ENCODE measurements around the gene RSBN1. TPM values are rescaled to one million over a fixed set of nuclear protein-coding genes. Genes with fewer than 3 reads are reported as not detected.

Gene RSBN1
- total and polyA plus RNA-seq, 9 of the 15 experiments (the other 6 are each of a cell fraction or from before 2014, with no cell fraction given): 4.5 to 24.3 (median 13.0) TPM

DNA sequence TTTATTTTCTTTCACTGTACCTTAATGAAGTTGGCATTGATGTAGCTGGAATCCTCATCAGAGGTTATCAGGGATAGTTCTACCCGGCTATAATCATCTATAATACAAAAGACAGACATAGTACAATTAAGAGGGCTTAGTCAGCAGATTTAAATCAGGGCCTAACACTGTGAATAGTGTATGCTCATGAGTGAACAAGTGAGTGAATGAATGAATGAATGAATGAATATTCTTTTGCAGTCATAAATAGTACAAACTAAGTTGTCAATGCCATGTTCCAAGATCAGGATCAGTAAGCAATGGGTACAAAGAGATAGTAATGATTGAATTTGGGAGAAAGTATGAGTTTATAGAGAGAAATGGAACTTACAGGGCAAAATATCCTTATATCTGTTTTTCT lies 46.7 kb upstream of the RSBN1 start:
- Histone ChIP-seq H3K27ac (ENCODE audit: extremely low read depth, low read depth, low read length) (no peak overlapping the region; the same call in 2 of the 3 replicates), H3K79me2 (ENCODE audit: control insufficient read depth, insufficient read depth, low read length) (no peaks in the 10 kb centered on the region), H4K20me1 (replicated peaks; ENCODE audit: control insufficient read depth, insufficient read depth, low read length) (no peaks in the 10 kb centered on the region), H3K4me1 (replicated peaks in 1 of 2; ENCODE audit: control insufficient read depth in 2 of 2, insufficient read depth in 2 of 2, low read length in 2 of 2) (peaks cover 4 to 13% of the 10 kb centered on the region in 2 experiments; a peak in 3 of 5 replicates), H2AFZ (ENCODE audit: low read depth, low read length) (peak overlapping the region; percentile 30), H3K9me3 (replicated peaks; ENCODE audit: control insufficient read depth, insufficient read depth, low read depth, low read length) (no peaks in the 10 kb centered on the region), H3K9me1 (ENCODE audit: control insufficient read depth, insufficient read depth, low read length) (no peaks in the 10 kb centered on the region), H3K4me3 (no peak overlapping the region), H3K36me3 (ENCODE audit: control insufficient read depth, insufficient read depth, low read length) (no peaks in the 10 kb centered on the region), H3K9ac (ENCODE audit: insufficient read depth in 1 of 2, low read depth in 2 of 2, low read length in 2 of 2) (0 out of 4 replicates have a peak overlapping the region, but pooled peaks of 1 of the 2 experiments have one; percentile 33), H3K4me2 (ENCODE audit: insufficient read depth, low read length) (no peak overlapping the region), H3K27me3 (ENCODE audit: control insufficient read depth in 2 of 2, insufficient read depth in 2 of 2, low read length in 2 of 2) (no peaks in the 10 kb centered on the region)
- WGBS (ENCODE audit: insufficient coverage, low coverage, missing lambda C conversion rate): 18% methylated on average over 1 of the region's 1 CpG
- BruUV-seq (replicated peaks): no TSS peak
- CTCF ChIA-PET (ENCODE audit: low intra/inter-chr PET ratio): no interaction called here
- in situ Hi-C loops (cut with MboI): no loop called here
- no peak for DNase-seq (ENCODE audit: extremely low read depth in 1 of 4, low spot score in 3 of 4)
- ATAC-seq: peak; percentile 37
- POLR2A ChIA-PET: interaction anchor here (0.9 to 1.3 kb wide), 6 partner anchors 9 to 147 kb away, joined by 3 to 7 read pairs (median 4); partner anchors contain the start of gene RSBN1
- intact Hi-C loops (cut with micrococcal nuclease): no loop called here
- no peak for FAIRE-seq
- TF ChIP-seq YBX1 (IDR thresholded peaks at IDR 0.05): no peak
- TF ChIP-seq MAFF (IDR thresholded peaks at IDR 0.05; ENCODE audit: low read length): peak; percentile 94
- TF ChIP-seq HDAC8 (tag; IDR thresholded peaks at IDR 0.05): no peak
- TF ChIP-seq, protein P1, sequence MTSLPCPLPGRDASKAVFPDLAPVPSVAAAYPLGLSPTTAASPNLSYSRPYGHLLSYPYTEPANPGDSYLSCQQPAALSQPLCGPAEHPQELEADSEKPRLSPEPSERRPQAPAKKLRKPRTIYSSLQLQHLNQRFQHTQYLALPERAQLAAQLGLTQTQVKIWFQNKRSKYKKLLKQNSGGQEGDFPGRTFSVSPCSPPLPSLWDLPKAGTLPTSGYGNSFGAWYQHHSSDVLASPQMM (CRISPR knock-in tag; IDR thresholded peaks at IDR 0.05): no peak
- no peak for TF ChIP-seq ADNP (tag; IDR thresholded peaks at IDR 0.05)
- TF ChIP-seq, protein P2, sequence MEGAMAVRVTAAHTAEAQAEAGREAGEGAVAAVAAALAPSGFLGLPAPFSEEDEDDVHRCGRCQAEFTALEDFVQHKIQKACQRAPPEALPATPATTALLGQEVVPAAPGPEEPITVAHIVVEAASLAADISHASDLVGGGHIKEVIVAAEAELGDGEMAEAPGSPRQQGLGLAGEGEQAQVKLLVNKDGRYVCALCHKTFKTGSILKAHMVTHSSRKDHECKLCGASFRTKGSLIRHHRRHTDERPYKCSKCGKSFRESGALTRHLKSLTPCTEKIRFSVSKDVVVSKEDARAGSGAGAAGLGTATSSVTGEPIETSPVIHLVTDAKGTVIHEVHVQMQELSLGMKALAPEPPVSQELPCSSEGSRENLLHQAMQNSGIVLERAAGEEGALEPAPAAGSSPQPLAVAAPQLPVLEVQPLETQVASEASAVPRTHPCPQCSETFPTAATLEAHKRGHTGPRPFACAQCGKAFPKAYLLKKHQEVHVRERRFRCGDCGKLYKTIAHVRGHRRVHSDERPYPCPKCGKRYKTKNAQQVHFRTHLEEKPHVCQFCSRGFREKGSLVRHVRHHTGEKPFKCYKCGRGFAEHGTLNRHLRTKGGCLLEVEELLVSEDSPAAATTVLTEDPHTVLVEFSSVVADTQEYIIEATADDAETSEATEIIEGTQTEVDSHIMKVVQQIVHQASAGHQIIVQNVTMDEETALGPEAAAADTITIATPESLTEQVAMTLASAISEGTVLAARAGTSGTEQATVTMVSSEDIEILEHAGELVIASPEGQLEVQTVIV (CRISPR knock-in tag; IDR thresholded peaks at IDR 0.05; ENCODE audit: borderline replicate concordance): no peak
- TF ChIP-seq, protein P3, sequence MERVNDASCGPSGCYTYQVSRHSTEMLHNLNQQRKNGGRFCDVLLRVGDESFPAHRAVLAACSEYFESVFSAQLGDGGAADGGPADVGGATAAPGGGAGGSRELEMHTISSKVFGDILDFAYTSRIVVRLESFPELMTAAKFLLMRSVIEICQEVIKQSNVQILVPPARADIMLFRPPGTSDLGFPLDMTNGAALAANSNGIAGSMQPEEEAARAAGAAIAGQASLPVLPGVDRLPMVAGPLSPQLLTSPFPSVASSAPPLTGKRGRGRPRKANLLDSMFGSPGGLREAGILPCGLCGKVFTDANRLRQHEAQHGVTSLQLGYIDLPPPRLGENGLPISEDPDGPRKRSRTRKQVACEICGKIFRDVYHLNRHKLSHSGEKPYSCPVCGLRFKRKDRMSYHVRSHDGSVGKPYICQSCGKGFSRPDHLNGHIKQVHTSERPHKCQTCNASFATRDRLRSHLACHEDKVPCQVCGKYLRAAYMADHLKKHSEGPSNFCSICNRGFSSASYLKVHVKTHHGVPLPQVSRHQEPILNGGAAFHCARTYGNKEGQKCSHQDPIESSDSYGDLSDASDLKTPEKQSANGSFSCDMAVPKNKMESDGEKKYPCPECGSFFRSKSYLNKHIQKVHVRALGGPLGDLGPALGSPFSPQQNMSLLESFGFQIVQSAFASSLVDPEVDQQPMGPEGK (CRISPR knock-in tag; IDR thresholded peaks at IDR 0.05; ENCODE audit: borderline replicate concordance): no peak
- no peak for TF ChIP-seq ETV6 (IDR thresholded peaks at IDR 0.05; ENCODE audit: borderline replicate concordance in 1 of 2, low read depth in 2 of 2, low read length in 1 of 2)
- no peak for TF ChIP-seq ETV6 (CRISPR knock-in tag; IDR thresholded peaks at IDR 0.05; ENCODE audit: borderline replicate concordance)
- TF ChIP-seq ZNF586 (CRISPR knock-in tag; conservative IDR thresholded peaks at IDR 0.05): no peak
- no peak for TF ChIP-seq ZNF77 (CRISPR knock-in tag; IDR thresholded peaks at IDR 0.05)
- peak; percentile 98 for TF ChIP-seq ZNF316 (IDR thresholded peaks at IDR 0.05)
- no peak for TF ChIP-seq CHD4 (IDR thresholded peaks at IDR 0.05; ENCODE audit: insufficient read depth, insufficient replicate concordance, low read depth, low read length, poor library complexity, severe bottlenecking)
- no peak for TF ChIP-seq ZNF146 (CRISPR knock-in tag; IDR thresholded peaks at IDR 0.05; ENCODE audit: unreplicated experiment)
- TF ChIP-seq U2AF2 (optimal IDR thresholded peaks at IDR 0.05; ENCODE audit: low read depth, low read length): no peak
- TF ChIP-seq, protein P4, sequence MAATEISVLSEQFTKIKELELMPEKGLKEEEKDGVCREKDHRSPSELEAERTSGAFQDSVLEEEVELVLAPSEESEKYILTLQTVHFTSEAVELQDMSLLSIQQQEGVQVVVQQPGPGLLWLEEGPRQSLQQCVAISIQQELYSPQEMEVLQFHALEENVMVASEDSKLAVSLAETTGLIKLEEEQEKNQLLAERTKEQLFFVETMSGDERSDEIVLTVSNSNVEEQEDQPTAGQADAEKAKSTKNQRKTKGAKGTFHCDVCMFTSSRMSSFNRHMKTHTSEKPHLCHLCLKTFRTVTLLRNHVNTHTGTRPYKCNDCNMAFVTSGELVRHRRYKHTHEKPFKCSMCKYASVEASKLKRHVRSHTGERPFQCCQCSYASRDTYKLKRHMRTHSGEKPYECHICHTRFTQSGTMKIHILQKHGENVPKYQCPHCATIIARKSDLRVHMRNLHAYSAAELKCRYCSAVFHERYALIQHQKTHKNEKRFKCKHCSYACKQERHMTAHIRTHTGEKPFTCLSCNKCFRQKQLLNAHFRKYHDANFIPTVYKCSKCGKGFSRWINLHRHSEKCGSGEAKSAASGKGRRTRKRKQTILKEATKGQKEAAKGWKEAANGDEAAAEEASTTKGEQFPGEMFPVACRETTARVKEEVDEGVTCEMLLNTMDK (IDR thresholded peaks at IDR 0.05; ENCODE audit: borderline replicate concordance, insufficient read depth, low read depth, low read length, poor library complexity, severe bottlenecking): no peak
